Activated CD8-positive, alpha-beta memory T cell treated with anti-CD3 and anti-CD28 coated beads for 36 hours (primary cell): Measurements from ENCODE around the gene DNAAF2. TPM values are rescaled to one million over a fixed set of nuclear protein-coding genes. Genes with fewer than 3 reads are reported as not detected.

ENCODE experiments used
- CTCF ChIA-PET: fragments of 350-600 bp; sonication (Branson Sonifier 250); formaldehyde crosslinking; loops from one replicate; lab custom pipeline; 2021; ENCODE audit warnings: antibody characterized with exemption; lab: Charles Lee
- POLR2A ChIA-PET: fragments of 350-600 bp; sonication (Branson Sonifier 250); formaldehyde crosslinking; loops from one replicate; lab custom pipeline; 2021; ENCODE audit warnings: antibody characterized with exemption; lab: Charles Lee
- total RNA-seq, 2 experiments: library from RNA; stranded (reverse); gene quantifications; one replicate each; pipeline ENCODE4 v1.2.3, GENCODE V29; 2021

The DNAAF2 gene
- total RNA-seq, 2 experiments from 2014 or later, result 17.1 to 17.8 TPM

DNA sequence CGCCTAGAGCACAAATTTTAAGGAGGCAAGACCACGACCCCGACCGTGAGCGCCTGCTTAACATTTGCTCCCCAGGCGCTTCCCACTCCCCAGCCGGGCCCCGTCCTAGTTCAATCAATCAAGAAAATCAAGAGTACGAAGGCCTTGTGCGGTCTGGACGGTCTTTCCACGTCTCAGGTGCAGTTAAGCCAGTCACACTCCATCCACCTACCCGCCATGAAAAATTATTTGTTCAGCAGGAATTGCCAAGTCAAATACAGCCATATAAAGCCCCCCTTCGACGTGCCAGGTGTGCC is 36.9 kb downstream of the DNAAF2 start:
- CTCF ChIA-PET, result interaction anchor here (1.3 to 1.9 kb wide), 3 partner anchors 11 to 37 kb away, joined by 3 to 13 read pairs (median 7); partner anchors contain the start of genes DNAAF2 and RPS29
- POLR2A ChIA-PET, result interaction anchor here (1.2 to 2.9 kb wide), 4 partner anchors 13 to 36 kb away, joined by 3 to 35 read pairs (median 17); partner anchors contain the start of genes MGAT2, RPL36AL and RPS29

DNA sequence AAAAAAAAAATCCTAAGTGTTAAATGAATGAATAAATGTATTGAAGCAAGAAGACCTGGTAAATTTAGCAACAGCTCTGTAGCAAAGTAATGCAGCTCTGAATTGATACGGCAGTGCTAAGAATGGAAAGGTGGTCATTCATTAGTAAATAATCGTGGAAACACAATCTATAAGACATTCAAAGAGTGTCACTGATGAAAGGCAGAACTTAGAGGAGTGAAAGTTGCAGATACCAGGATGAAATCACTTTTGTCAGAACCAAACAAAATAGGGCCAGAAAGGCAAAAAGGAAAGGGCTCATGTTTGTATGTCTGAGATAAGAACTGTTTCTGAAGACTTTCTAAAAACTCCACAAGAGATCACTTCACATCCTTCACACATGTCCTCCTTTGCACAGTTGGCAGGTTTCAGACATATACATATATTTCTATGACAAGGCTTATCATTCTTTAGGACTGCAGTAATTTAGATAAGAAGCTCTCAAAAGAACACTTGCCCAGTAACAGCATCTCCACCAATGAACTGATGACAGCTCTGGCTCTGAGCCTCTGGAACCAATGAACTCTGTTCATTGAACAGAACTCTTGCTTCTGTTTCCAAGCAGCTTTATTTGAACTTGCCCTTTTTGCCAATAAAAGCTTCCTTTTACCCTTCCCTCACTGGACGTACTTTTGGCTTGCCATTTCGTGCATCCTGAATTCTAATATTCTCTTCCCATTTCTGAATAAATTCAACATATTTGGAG is 40.5 kb downstream of the DNAAF2 start:
- ChIA-PET CTCF (interaction anchor here (1.2 kb wide), 1 partner anchor 15 kb away, joined by 3 read pairs; no protein-coding TSS in a partner anchor), POLR2A (interaction anchor here (0.7 to 1.2 kb wide), 2 partner anchors 8 to 13 kb away, joined by 3 to 4 read pairs; partner anchors contain the start of gene RPS29)

- ChIA-PET POLR2A (no interaction called here), CTCF (no interaction called here)
Observed at GRCh38 chr14:49593016-49593415, 42.0 kb downstream of the DNAAF2 start.

- CTCF ChIA-PET, result no interaction called here
- POLR2A ChIA-PET, result no interaction called here
Observed at GRCh38 chr14:49589387-49589786, 45.7 kb downstream of the DNAAF2 start.

GRCh38 chr14:49586673-49587460 is 48.2 kb downstream of the DNAAF2 start:
- ChIA-PET POLR2A (interaction anchor here (0.7 to 3.9 kb wide), 7 partner anchors 8 to 307 kb away, joined by 3 to 41 read pairs (median 6); partner anchors contain the start of genes DNAAF2, KLHDC2, LRR1 and MGAT2), CTCF (interaction anchor here (0.6 to 2.3 kb wide), 7 partner anchors 10 to 125 kb away, joined by 3 to 13 read pairs (median 3); partner anchors contain the start of gene LRR1)

- POLR2A ChIA-PET, result interaction anchor here (0.7 to 3.9 kb wide), 10 partner anchors 9 to 310 kb away, joined by 3 to 41 read pairs (median 4); partner anchors contain the start of genes DNAAF2, KLHDC2, LRR1 and MGAT2
- CTCF ChIA-PET, result interaction anchor here (0.7 to 2.3 kb wide), 4 partner anchors 13 to 125 kb away, joined by 3 to 13 read pairs (median 8); partner anchors contain the start of gene LRR1
Observed at GRCh38 chr14:49585803-49586672, 49.0 kb downstream of the DNAAF2 start, which contains the start of gene RPS29. RPS29 (minus strand) TSS chr14:49586380; CDS start chr14:49586346, 34 bp downstream.

- POLR2A ChIA-PET, result interaction anchor here (0.6 to 3.9 kb wide), 9 partner anchors 13 to 1236 kb away, joined by 3 to 41 read pairs (median 4); partner anchors contain the start of genes DNAAF2, LRR1, MGAT2 and RPL36AL
- CTCF ChIA-PET, result interaction anchor here (0.5 to 2.3 kb wide), 4 partner anchors 14 to 50 kb away, joined by 3 to 11 read pairs (median 3); partner anchors contain the start of genes LRR1, MGAT2 and RPL36AL
Observed at GRCh38 chr14:49584981-49585640, 49.9 kb downstream of the DNAAF2 start.

DNA sequence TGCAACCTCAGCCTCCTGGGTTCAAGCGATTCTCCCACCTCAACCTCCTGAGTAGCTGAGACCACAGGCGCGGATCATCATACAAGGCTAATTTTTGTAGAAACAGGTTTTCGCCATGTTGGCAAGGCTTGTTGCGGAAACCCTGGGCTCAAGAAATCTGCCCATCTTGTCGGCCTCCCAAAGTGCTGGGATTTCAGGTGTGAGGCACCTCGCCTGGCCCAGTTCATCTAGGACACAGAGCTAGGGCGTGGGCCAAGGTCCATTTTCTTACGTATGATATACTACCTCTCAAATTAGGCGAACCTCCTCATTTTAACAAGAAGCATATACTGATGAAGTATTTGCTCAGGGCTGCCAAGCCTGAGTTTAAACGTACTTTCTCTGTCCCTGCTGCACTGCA is 51.0 kb downstream of the DNAAF2 start:
- POLR2A ChIA-PET, result interaction anchor here (0.6 to 3.9 kb wide), 3 partner anchors 14 to 1237 kb away, joined by 5 to 41 read pairs (median 35); partner anchors contain the start of genes LRR1, MGAT2 and RPL36AL

DNA sequence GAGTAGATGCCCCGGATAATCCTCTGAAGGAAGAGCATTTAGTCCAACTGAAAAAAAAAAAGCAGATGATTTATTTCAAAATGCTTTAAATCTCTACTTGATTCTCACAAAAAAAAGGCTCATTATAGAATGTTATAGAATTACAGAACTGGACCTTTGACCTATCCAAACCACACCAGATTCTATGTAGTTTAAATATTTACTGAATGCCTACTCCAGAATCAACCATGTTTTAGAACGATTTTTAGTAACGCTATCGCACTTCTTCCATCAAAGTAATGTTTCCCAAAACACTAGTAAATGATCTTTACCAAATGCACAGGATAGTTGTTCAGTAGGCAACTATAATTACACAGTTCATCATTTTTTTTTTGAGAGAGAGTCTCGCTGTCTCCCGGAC is 51.4 kb downstream of the DNAAF2 start:
- ChIA-PET CTCF (no interaction called here), POLR2A (interaction anchor here (3.6 to 3.9 kb wide), 2 partner anchors 15 to 37 kb away, joined by 35 to 41 read pairs; partner anchors contain the start of genes LRR1, MGAT2 and RPL36AL)

More for the DNA sequence above, 51.0 kb downstream of the DNAAF2 start:
- CTCF ChIA-PET, result interaction anchor here (0.7 to 1.1 kb wide), 2 partner anchors 15 to 36 kb away, joined by 3 read pairs; partner anchors contain the start of genes LRR1, MGAT2 and RPL36AL

- ChIA-PET POLR2A (interaction anchor here (0.6 to 0.8 kb wide), 3 partner anchors 9 to 38 kb away, joined by 3 to 4 read pairs (median 4); partner anchors contain the start of genes MGAT2 and RPL36AL), CTCF (no interaction called here)
Observed at GRCh38 chr14:49582113-49582977, 52.7 kb downstream of the DNAAF2 start.

DNA sequence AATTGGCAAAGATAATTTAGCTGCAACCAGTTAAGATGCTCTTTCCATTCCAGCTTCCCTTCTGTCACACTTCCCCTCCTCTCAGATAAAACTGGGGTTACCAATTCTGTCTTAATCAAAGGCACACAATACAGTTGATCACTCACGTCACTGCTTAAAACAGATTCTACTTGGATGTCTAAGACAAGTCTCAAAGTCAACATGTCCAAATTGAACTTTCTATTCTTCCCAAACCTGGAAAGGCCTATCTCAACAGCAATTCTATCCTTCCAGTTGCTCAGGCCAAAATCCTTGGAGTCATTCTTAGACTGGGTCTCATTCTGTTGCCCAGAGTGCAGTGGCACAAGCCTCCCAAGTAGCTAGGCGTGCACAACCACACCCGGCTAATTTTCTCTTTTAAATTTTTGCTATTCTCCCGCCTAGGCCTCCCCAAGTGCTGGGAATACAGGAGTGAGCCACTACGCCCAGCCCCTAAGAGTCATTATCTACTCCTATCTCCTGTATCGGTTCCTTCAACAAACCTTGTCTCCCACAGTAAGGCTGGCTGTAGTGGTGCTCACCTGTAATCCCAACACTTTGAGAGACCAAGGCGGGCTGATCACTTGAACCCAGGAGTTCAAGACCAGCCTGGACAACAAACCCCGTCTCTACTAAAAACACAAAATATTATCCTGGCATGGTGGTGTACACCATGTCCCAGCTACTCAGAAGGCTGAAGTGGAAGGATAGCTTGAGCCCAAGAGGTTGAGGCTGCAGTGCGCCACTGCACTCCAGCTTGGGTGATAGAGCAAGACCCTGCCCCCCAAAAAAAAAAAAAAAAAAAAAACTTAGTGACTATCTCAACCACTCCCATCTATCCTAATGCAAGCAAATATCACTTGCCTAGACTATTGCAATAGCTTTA is 53.6 kb downstream of the DNAAF2 start:
- POLR2A ChIA-PET, result interaction anchor here (0.6 to 1.3 kb wide), 4 partner anchors 8 to 39 kb away, joined by 3 to 4 read pairs (median 3); partner anchors contain the start of genes MGAT2 and RPL36AL
- CTCF ChIA-PET, result no interaction called here

DNA sequence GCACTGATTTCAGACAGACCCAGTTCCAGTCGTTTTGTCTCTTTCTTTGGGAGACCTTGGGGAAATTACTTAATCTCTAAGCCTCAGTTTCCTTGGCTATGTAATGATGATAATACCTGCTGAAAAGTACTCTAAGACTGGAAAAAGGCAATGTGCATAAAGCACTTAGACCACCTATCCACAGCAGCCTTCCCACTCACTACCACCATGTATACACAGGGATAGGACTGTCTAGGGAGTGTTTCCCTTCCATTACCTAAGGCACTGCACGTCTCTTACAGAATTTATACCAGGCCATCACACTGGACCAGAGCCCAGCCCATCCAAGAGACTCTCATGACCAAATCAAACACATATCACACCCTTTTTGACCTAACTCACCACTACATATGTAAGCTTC is 55.2 kb downstream of the DNAAF2 start:
- CTCF ChIA-PET, result no interaction called here
- POLR2A ChIA-PET, result interaction anchor here (1.3 kb wide), 1 partner anchor 41 kb away, joined by 3 read pairs; the partner anchor contains the start of genes MGAT2 and RPL36AL

DNA sequence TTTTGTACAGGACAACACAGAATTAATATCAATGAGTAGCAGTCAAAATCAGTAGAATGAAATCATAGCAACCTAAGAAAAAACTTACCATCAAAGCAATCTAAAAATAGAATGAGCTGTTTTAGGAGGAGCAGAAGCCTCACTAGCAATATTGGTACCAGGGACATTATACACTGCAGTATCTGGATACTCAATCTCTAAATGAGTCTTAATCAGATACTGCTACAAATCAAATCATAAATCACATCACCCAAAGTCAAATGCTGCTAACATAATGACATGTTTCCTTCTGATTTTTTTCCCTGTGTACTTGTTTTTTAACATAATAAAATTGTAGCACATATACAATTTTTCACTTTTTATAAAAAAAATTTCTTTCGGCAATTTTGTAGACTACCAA is 56.9 kb downstream of the DNAAF2 start:
- POLR2A ChIA-PET, result no interaction called here

More for the DNA sequence above, 56.9 kb downstream of the DNAAF2 start:
- CTCF ChIA-PET, result no interaction called here
